AG10803 (cell line): ENCODE results near the gene EIF3L.

Experiments
- DNase-seq: peaks from one replicate; pipeline ENCODE4 v3.0.0; 2010; ENCODE audit warnings: low read depth
- H3K4me3 ChIP-seq: 2 replicates; pipeline ENCODE4 v1.5.1; 2011; ENCODE audit warnings: mild to moderate bottlenecking, low read length, control low read depth
- TF ChIP-seq, protein P1 (sequence below): conservative IDR thresholded peaks from 2 replicates; pipeline ENCODE4 v1.5.1; 2011; ENCODE audit warnings: mild to moderate bottlenecking, low read length, control low read depth, inconsistent platforms

EIF3L gene

GRCh38 chr22:37891926-37892325 is 42.7 kb downstream of the EIF3L start:
- no peak overlapping the region for H3K4me3 ChIP-seq
- TF ChIP-seq, protein P1, sequence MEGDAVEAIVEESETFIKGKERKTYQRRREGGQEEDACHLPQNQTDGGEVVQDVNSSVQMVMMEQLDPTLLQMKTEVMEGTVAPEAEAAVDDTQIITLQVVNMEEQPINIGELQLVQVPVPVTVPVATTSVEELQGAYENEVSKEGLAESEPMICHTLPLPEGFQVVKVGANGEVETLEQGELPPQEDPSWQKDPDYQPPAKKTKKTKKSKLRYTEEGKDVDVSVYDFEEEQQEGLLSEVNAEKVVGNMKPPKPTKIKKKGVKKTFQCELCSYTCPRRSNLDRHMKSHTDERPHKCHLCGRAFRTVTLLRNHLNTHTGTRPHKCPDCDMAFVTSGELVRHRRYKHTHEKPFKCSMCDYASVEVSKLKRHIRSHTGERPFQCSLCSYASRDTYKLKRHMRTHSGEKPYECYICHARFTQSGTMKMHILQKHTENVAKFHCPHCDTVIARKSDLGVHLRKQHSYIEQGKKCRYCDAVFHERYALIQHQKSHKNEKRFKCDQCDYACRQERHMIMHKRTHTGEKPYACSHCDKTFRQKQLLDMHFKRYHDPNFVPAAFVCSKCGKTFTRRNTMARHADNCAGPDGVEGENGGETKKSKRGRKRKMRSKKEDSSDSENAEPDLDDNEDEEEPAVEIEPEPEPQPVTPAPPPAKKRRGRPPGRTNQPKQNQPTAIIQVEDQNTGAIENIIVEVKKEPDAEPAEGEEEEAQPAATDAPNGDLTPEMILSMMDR, result no peak
- no peak for DNase-seq

DNA sequence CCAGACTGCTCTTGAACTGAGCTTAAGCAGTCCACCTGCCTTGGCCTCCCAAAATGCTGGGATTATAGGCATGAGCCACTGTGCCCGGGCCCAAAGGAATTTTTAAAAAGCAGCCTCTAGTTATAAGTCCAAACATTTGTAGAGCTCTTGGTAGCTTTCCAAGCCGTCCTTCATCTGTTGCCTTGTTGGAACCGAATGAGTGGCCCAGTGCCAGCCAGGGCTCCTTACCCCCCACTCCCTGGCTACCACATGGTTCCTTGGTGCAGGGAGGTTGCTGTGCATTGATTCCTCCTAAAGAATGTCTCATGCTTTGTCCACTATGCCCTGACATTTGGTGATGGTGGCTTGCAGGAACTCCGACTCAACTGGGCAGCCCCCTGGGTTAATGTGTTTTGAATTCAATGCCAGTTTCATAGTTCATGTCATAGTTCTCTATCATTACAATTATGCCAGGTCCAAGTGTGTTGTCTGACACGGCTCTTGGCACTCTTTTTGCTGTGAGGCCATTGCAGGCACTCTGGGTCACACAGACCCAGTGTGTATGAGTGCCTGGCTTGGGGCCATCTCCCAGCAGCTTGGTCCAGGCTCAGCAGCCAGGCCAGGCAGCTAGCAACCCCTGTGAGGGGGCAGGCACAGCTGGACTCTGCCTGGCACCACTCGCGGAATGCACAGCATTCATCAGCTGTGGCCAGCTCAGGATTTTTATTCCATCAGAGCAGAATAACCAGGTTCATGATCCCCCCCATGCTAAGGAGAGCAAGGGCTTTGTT is 43.5 kb downstream of the EIF3L start:
- TF ChIP-seq, protein P1, result no peak
- DNase-seq, result peak; percentile 28
- H3K4me3 ChIP-seq, result no peak overlapping the region

DNA sequence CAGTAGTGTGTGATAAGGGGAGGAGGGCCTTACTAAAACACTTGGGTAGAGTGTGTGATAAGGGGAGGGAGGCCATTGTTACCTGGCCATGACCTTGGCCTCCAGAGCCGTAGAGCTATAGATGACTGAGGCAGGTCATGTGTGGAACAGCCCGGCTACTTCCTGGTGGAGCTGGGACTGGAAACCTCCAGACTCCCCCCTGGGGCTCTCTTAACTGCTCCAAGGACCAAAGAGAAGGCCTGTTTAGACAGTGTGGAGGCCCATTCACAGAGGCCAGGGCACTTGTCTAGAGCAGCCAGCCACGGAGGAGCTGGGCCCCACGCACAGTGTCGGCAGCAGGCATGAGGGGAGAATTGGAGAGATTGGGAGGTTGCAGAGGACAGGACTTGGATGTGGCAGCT is 44.4 kb downstream of the EIF3L start:
- DNase-seq, result no peak
- TF ChIP-seq, protein P1, result no peak
- H3K4me3 ChIP-seq, result no peak overlapping the region

- DNase-seq, result no peak
- TF ChIP-seq, protein P1, result no peak
- no peak overlapping the region for H3K4me3 ChIP-seq
Observed at GRCh38 chr22:37894939-37895670, 45.9 kb downstream of the EIF3L start.

DNA sequence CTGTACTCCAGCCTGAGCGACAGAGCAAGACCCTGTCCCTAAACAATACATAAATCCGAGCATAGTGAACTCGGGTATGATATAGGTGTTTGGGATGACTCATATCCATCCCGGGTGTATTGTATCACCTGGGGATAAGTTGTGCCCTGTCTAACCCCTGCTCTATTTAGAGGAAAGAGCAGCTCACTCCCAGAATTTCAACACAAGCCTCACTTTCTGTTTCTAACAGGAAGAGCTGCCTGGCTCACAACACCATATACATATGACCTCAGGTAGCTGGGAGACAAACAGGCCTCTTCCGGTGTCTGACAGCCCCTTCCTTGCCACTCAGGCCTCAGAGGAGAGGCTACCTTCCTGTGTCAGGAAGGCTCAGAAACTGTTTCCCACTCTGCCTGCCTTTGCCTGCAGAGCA is 47.0 kb downstream of the EIF3L start:
- H3K4me3 ChIP-seq, result no peak overlapping the region
- DNase-seq, result no peak
- TF ChIP-seq, protein P1, result no peak

GRCh38 chr22:37896939-37897338 is 47.7 kb downstream of the EIF3L start:
- H3K4me3 ChIP-seq, result no peak overlapping the region
- TF ChIP-seq, protein P1, result no peak
- DNase-seq, result no peak

DNA sequence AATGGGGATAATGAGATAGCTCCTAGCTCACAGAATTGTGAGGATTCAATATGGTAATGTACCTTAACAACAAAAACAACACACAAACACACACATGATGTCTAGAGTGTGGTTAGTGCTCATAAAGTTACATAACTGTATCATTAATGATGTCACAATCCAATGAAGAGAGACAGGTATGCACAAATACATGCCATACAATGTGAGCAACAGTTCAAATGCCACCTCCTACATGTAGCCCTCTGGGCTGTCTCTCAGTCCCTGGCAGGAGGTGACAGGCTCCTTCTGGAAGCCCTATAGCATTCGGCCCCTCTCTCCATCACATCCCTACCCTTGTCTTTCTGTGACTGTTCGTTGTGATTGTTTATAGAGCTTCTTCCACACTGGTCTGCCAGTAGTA is 48.6 kb downstream of the EIF3L start:
- DNase-seq, result peak; percentile 40
- TF ChIP-seq, protein P1, result no peak
- H3K4me3 ChIP-seq, result no peak overlapping the region
